GM12892 (cell line): Measurements from ENCODE around the gene RPUSD4.

ENCODE experiments used
- POLR2A ChIP-seq: IDR thresholded peaks from 2 replicates; pipeline ENCODE4 v1.6.1; 2011; ENCODE audit warnings: low read depth, low read length, control low read depth
- TAF1 ChIP-seq: IDR thresholded peaks from 2 replicates; pipeline ENCODE4 v1.6.1; 2011; ENCODE audit warnings: low read depth, mild to moderate bottlenecking, control low read depth, low read length, borderline replicate concordance

- TF ChIP-seq POLR2A (no peak), TAF1 (no peak)
These were observed 50.4 kb downstream of the RPUSD4 start for GRCh38 chr11:126161023-126161391.
